Limb (tissue), 2 donors: ENCODE results near the gene GCFC2.

Source experiments
- DNase-seq, 2 donors: peaks; one replicate each; pipeline ENCODE4 v3.0.0-alpha.2; 2016; ENCODE audit errors: extremely low spot score in 2 of 2

The GCFC2 gene

GRCh38 chr2:75627902-75628504 is 82.7 kb downstream of the GCFC2 start:
- peak; percentile 67 to 89 for DNase-seq

DNA sequence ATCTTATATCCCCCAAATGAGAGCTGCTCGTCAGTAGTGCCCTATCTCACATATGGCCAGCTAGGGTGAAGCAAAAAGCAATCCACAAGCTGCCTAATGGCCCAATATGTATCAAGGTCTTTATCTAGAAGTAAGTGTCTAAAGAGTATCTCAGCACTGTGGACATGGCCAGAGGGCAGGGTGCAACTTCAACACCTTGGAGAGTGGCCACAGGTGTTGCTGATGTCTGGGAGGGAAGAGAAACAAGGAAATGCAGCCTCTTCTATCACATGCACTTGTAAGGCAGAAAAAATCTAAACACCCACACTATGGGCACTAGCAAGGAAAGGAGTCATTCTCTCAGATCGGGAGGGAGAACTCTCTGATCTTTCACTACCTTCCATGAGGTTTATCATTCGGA is 87.8 kb downstream of the GCFC2 start:
- no peak for DNase-seq

GRCh38 chr2:75622500-75622899 is 88.2 kb downstream of the GCFC2 start:
- no peak for DNase-seq

- DNase-seq: no peak
These were observed 89.5 kb downstream of the GCFC2 start for GRCh38 chr2:75621228-75621627.

- DNase-seq: no peak
These were observed 90.6 kb downstream of the GCFC2 start for GRCh38 chr2:75619956-75620740.

DNA sequence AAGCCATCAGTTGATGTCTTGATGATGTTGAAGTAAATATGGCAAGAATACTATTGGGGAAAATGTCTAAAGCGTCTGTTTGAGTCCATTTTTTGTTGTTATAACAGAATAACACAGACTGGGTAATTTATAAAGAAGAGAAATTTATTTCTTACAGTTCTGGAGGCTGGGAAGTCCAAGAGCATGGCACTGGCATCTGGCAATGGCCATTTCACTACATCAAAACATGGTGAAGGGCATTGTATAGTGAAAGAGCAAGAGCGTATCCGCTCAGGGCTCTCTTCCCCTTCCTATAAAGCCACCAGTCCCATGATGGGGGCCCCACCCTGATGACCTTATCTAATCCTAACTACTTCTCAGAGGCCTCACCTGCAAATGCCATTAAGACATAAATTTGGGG is 93.8 kb downstream of the GCFC2 start:
- DNase-seq: no peak

DNA sequence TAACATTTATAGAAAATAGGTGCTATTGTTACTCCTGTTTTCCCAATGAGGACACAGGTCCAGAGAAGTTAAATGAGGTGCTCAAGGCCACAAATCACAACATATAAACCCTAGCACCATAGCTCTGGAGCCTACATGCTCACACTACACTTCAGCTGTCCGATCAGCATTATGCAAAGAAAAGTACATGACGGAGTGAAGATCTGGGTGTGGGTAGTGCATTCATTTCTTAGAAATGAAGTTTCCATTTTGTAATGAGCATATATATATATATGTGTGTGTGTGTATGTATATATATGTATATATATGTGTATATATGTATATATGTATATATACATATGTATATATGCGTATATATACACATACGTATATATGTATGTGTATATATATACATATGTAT is 94.3 kb downstream of the GCFC2 start:
- DNase-seq: no peak

DNA sequence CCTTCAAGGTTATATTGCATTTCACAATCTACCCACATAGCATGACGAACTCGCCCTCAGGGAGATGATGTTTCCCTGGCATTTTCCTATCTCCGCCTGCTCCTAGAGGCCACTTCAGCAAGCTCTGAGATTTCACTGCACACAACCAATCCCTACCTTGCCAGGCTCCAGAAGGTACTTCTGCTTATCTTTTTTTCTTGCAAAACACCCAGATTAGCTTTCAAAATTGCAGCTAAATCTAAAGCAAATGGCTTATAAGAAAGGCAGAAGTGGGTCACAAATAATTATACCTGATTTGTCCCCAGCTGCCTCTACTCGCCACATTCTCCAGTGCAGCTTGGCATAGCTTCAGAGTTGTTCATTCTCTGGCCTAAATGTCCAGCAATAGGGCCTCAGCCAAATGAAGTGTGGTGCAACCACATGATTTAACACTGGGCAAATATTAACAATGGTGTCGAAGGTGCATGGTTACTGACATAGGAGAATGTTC is 96.5 kb downstream of the GCFC2 start:
- DNase-seq: no peak

DNA sequence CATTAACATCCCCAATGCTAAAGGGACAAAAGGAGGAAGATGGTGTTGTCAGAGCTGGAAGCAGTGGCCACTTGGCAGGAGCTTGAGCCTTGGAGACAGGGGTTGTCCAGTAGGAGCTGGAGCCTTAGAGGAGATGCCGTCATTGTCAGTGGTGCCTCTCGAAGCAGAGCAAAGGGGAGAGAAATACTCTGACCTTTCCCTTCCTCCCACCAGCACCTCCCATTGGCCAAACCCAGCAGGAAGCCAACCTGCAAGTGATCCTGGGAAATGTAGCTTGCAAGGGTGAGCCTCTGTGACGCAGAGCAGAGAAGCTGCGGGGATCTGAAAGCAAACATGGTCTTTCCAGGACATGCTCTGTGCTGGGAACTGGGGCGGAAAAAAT is 97.9 kb downstream of the GCFC2 start:
- no peak for DNase-seq
